ENCODE measurements around the gene SMS.

GRCh38 chrX:22032506-22032905 is 92.0 kb downstream of the SMS start:
- TF ChIP-seq POLR2AphosphoS5 (IDR thresholded peaks at IDR 0.05) (no peak), CTCF (IDR thresholded peaks at IDR 0.05) (no peak), POLR2A (IDR thresholded peaks at IDR 0.05) (no peak)
